UCSD-AML1 (cell line): Measurements from ENCODE around the gene PLBD2.
A peak's percentile ranks its signal among the peaks of the same experiment; 100 is the strongest.

Experiments
- DNase-seq: peaks from one replicate; lab custom pipeline; 2025; ENCODE audit not compliant: unreplicated experiment; lab: John Stamatoyannopoulos, UW

PLBD2 gene

GRCh38 chr12:113392988-113393579 is 34.7 kb downstream of the PLBD2 start:
- no peak for DNase-seq

- no peak for DNase-seq
Measured at GRCh38 chr12:113393749-113394148, 35.4 kb downstream of the PLBD2 start.

- no peak for DNase-seq
Measured at GRCh38 chr12:113395119-113395518, 36.7 kb downstream of the PLBD2 start.

GRCh38 chr12:113396200-113396599 is 37.8 kb downstream of the PLBD2 start:
- no peak for DNase-seq

GRCh38 chr12:113396828-113397496 is 38.6 kb downstream of the PLBD2 start:
- no peak for DNase-seq

GRCh38 chr12:113397497-113398197 is 39.3 kb downstream of the PLBD2 start:
- DNase-seq, result no peak

- DNase-seq, result no peak
Measured at GRCh38 chr12:113398346-113399290, 40.2 kb downstream of the PLBD2 start.

GRCh38 chr12:113399490-113399889 is 41.1 kb downstream of the PLBD2 start:
- DNase-seq, result no peak

GRCh38 chr12:113400362-113400761 is 42.0 kb downstream of the PLBD2 start:
- no peak for DNase-seq

- DNase-seq, result no peak
Measured at GRCh38 chr12:113401066-113402000, 42.9 kb downstream of the PLBD2 start.

GRCh38 chr12:113402586-113403260 is 44.3 kb downstream of the PLBD2 start:
- no peak for DNase-seq

GRCh38 chr12:113403435-113404415 is 45.3 kb downstream of the PLBD2 start, which contains the start of gene SDS:
TSS of gene SDS (minus strand) at chr12:113403887. CDS start at chr12:113399708, 4,179 bp downstream.
- DNase-seq, result peak; percentile 52

- DNase-seq, result no peak
Measured at GRCh38 chr12:113405694-113406093, 47.3 kb downstream of the PLBD2 start.

- no peak for DNase-seq
Measured at GRCh38 chr12:113407931-113408600, 49.7 kb downstream of the PLBD2 start.

- no peak for DNase-seq
Measured at GRCh38 chr12:113408756-113409298, 50.4 kb downstream of the PLBD2 start.

- no peak for DNase-seq
Measured at GRCh38 chr12:113409462-113410124, 51.2 kb downstream of the PLBD2 start.

- peak; percentile 20 for DNase-seq
Measured at GRCh38 chr12:113413488-113413939, 55.1 kb downstream of the PLBD2 start.
